NCI-H748 (cell line): ENCODE measurements around the gene SYNPO.

Source experiments
- DNase-seq: peaks from one replicate; lab custom pipeline; 2025; ENCODE audit not compliant: unreplicated experiment; lab: John Stamatoyannopoulos, UW

Gene SYNPO

GRCh38 chr5:150641824-150642566 is 1.5 kb downstream of the SYNPO start:
- DNase-seq = no peak

- DNase-seq = no peak
Observed at GRCh38 chr5:150642567-150642927, 2.1 kb downstream of the SYNPO start.

GRCh38 chr5:150642991-150643710 is 2.7 kb downstream of the SYNPO start:
- DNase-seq = no peak

GRCh38 chr5:150644058-150644457 is 3.6 kb downstream of the SYNPO start:
- no peak for DNase-seq

- DNase-seq = no peak
Observed at GRCh38 chr5:150644514-150644913, 4.1 kb downstream of the SYNPO start.

GRCh38 chr5:150645070-150645700 is 4.7 kb downstream of the SYNPO start:
- no peak for DNase-seq

- no peak for DNase-seq
Observed at GRCh38 chr5:150647275-150648251, 7.1 kb downstream of the SYNPO start.

- no peak for DNase-seq
Observed at GRCh38 chr5:150648294-150649107, 8.0 kb downstream of the SYNPO start.

GRCh38 chr5:150649108-150650020 is 8.9 kb downstream of the SYNPO start:
- DNase-seq = no peak

- no peak for DNase-seq
Observed at GRCh38 chr5:150650021-150651006, 9.9 kb downstream of the SYNPO start.

- DNase-seq = no peak
Observed at GRCh38 chr5:150651382-150651781, 10.9 kb downstream of the SYNPO start.

GRCh38 chr5:150651924-150652671 is 11.6 kb downstream of the SYNPO start:
- DNase-seq = no peak

GRCh38 chr5:150653145-150653761 is 12.8 kb downstream of the SYNPO start:
- no peak for DNase-seq

- DNase-seq = no peak
Observed at GRCh38 chr5:150653762-150654556, 13.5 kb downstream of the SYNPO start.

GRCh38 chr5:150655221-150655620 is 14.8 kb downstream of the SYNPO start:
- DNase-seq = no peak
